ENCODE measurements around the gene TMEM183A.

Gene TMEM183A

GRCh38 chr1:203045821-203046594 is 38.8 kb downstream of the TMEM183A start:
- H3K27me3 ChIP-seq (ENCODE audit: control insufficient read depth, insufficient read depth, low read length), result peaks cover 9% of the 10 kb centered on the region
- no peak overlapping the region for H3K9ac ChIP-seq (ENCODE audit: low read length)
- no peaks in the 10 kb centered on the region for H3K9me3 ChIP-seq (ENCODE audit: control insufficient read depth, low read length)
- no peaks in the 10 kb centered on the region for H3K36me3 ChIP-seq (ENCODE audit: control insufficient read depth, insufficient read depth, low read length)
- no peak overlapping the region for H3K4me3 ChIP-seq (ENCODE audit: low read length)
- H3K4me1 ChIP-seq (ENCODE audit: control insufficient read depth, insufficient read depth, low read length), result no peaks in the 10 kb centered on the region

DNA sequence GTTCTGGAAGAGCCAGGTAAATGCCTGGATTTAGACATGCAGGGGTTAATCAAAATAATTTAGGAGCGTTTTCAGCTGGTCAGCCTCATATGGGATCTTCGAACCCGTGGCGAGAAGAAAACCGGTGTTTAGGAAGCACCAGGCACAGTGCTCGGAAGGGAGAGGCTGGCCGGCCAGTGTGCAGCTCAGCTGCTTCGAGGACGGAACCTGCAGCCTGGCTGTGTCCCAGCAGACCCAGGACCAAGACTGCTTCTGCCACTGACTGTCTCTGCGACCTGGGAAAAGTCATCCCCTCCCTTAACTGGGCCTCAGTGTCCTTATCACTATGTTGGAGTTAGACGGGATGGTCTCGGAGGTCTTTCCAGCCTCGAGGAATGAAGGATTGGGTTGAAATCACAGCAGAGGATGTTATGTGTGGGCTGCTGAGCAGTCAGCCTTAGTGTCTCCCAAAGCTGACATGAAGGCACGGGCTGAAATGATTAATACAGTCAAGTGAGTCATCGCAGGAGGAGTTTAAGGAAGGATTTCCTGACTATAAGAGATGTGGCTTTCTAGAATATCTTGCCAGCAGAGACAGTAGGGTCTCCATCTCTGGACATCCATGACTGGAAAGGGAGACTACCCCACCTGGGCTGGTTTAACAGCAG is 39.9 kb downstream of the TMEM183A start:
- Histone ChIP-seq H3K9ac (ENCODE audit: low read length) (no peak overlapping the region), H3K4me3 (ENCODE audit: low read length) (no peak overlapping the region)

GRCh38 chr1:203048086-203048485 is 40.9 kb downstream of the TMEM183A start:
- Histone ChIP-seq H3K9me3 (ENCODE audit: control insufficient read depth, low read length) (no peaks in the 10 kb centered on the region), H3K9ac (ENCODE audit: low read length) (no peak overlapping the region), H3K36me3 (ENCODE audit: control insufficient read depth, insufficient read depth, low read length) (no peaks in the 10 kb centered on the region), H3K27me3 (ENCODE audit: control insufficient read depth, insufficient read depth, low read length) (peaks cover 13% of the 10 kb centered on the region), H3K4me3 (ENCODE audit: low read length) (no peak overlapping the region), H3K4me1 (ENCODE audit: control insufficient read depth, insufficient read depth, low read length) (no peaks in the 10 kb centered on the region)

More for the DNA sequence above, 39.9 kb downstream of the TMEM183A start:
- H3K9me3 ChIP-seq (ENCODE audit: control insufficient read depth, low read length), result no peaks in the 10 kb centered on the region
- no peaks in the 10 kb centered on the region for H3K36me3 ChIP-seq (ENCODE audit: control insufficient read depth, insufficient read depth, low read length)
- H3K4me1 ChIP-seq (ENCODE audit: control insufficient read depth, insufficient read depth, low read length), result no peaks in the 10 kb centered on the region
- H3K27me3 ChIP-seq (ENCODE audit: control insufficient read depth, insufficient read depth, low read length), result peaks cover 9% of the 10 kb centered on the region

DNA sequence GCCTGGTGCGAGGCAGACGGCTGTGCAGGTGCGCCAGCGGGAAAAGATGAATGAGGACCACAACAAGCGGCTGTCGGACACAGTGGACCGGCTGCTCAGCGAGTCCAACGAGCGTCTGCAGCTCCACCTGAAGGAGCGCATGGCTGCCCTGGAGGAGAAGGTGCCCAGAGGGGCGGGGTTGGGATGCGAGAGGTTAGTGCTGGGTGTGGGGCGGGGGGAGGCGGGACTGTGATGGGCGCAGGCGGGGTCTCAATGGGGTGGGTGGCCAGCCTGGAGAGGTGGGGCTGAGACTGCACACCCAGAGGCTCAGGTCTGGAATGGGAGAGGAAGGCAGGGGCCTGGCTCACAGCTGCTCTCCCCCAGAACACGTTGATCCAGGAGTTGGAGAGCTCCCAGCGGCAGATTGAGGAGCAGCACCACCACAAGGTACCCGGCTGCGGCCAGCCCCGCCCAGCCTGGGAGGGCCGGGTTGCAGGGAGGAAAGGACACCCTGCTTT is 41.4 kb downstream of the TMEM183A start:
- Histone ChIP-seq H3K4me3 (ENCODE audit: low read length) (no peak overlapping the region), H3K9ac (ENCODE audit: low read length) (no peak overlapping the region), H3K27me3 (ENCODE audit: control insufficient read depth, insufficient read depth, low read length) (peaks cover 10% of the 10 kb centered on the region), H3K9me3 (ENCODE audit: control insufficient read depth, low read length) (no peaks in the 10 kb centered on the region), H3K4me1 (ENCODE audit: control insufficient read depth, insufficient read depth, low read length) (no peaks in the 10 kb centered on the region), H3K36me3 (ENCODE audit: control insufficient read depth, insufficient read depth, low read length) (no peaks in the 10 kb centered on the region)

GRCh38 chr1:203049077-203049476 is 41.9 kb downstream of the TMEM183A start:
- Histone ChIP-seq H3K27me3 (ENCODE audit: control insufficient read depth, insufficient read depth, low read length) (peaks cover 10% of the 10 kb centered on the region), H3K4me3 (ENCODE audit: low read length) (no peak overlapping the region), H3K4me1 (ENCODE audit: control insufficient read depth, insufficient read depth, low read length) (no peaks in the 10 kb centered on the region), H3K9me3 (ENCODE audit: control insufficient read depth, low read length) (no peaks in the 10 kb centered on the region), H3K9ac (ENCODE audit: low read length) (no peak overlapping the region), H3K36me3 (ENCODE audit: control insufficient read depth, insufficient read depth, low read length) (no peaks in the 10 kb centered on the region)

GRCh38 chr1:203049576-203050180 is 42.5 kb downstream of the TMEM183A start:
- H3K27me3 ChIP-seq (ENCODE audit: control insufficient read depth, insufficient read depth, low read length), result peaks cover 8% of the 10 kb centered on the region
- H3K9ac ChIP-seq (ENCODE audit: low read length), result no peak overlapping the region
- H3K9me3 ChIP-seq (ENCODE audit: control insufficient read depth, low read length), result no peaks in the 10 kb centered on the region
- H3K4me3 ChIP-seq (ENCODE audit: low read length), result no peak overlapping the region
- H3K36me3 ChIP-seq (ENCODE audit: control insufficient read depth, insufficient read depth, low read length), result no peaks in the 10 kb centered on the region
- H3K4me1 ChIP-seq (ENCODE audit: control insufficient read depth, insufficient read depth, low read length), result no peaks in the 10 kb centered on the region

DNA sequence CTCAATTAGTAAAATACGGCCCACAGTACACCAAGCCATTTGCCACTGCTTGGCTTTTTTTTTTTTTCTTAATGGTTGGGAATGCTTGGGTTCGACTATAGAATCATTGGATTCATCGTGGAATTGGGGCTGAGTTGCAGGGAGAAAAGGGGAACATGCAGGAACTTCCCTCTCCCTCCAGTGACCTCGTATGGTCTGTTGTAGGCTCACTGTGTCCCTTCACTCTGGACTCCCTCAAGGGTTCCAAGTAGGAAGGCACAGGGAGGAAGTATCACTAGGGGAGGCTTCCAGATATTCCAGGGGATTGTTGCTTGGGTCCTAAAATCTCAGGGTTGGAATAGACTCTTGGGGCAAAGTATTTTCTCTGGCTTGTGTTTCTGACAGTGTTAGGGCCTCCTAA is 43.7 kb downstream of the TMEM183A start:
- Histone ChIP-seq H3K27me3 (ENCODE audit: control insufficient read depth, insufficient read depth, low read length) (peaks cover 4% of the 10 kb centered on the region), H3K9me3 (ENCODE audit: control insufficient read depth, low read length) (no peaks in the 10 kb centered on the region), H3K4me1 (ENCODE audit: control insufficient read depth, insufficient read depth, low read length) (no peaks in the 10 kb centered on the region), H3K36me3 (ENCODE audit: control insufficient read depth, insufficient read depth, low read length) (no peaks in the 10 kb centered on the region), H3K4me3 (ENCODE audit: low read length) (no peak overlapping the region), H3K9ac (ENCODE audit: low read length) (no peak overlapping the region)

- H3K4me1 ChIP-seq (ENCODE audit: control insufficient read depth, insufficient read depth, low read length), result no peaks in the 10 kb centered on the region
- peaks cover 4% of the 10 kb centered on the region for H3K27me3 ChIP-seq (ENCODE audit: control insufficient read depth, insufficient read depth, low read length)
- no peaks in the 10 kb centered on the region for H3K36me3 ChIP-seq (ENCODE audit: control insufficient read depth, insufficient read depth, low read length)
- H3K4me3 ChIP-seq (ENCODE audit: low read length), result no peak overlapping the region
- no peaks in the 10 kb centered on the region for H3K9me3 ChIP-seq (ENCODE audit: control insufficient read depth, low read length)
- H3K9ac ChIP-seq (ENCODE audit: low read length), result no peak overlapping the region
These were observed 44.7 kb downstream of the TMEM183A start for GRCh38 chr1:203051841-203052324.

GRCh38 chr1:203052601-203053000 is 45.4 kb downstream of the TMEM183A start:
- H3K9me3 ChIP-seq (ENCODE audit: control insufficient read depth, low read length), result no peaks in the 10 kb centered on the region

GRCh38 chr1:203054184-203054583 is 47.0 kb downstream of the TMEM183A start:
- Histone ChIP-seq H3K9ac (ENCODE audit: low read length) (no peak overlapping the region), H3K4me3 (ENCODE audit: low read length) (no peak overlapping the region), H3K27me3 (ENCODE audit: control insufficient read depth, insufficient read depth, low read length) (peaks cover 4% of the 10 kb centered on the region), H3K36me3 (ENCODE audit: control insufficient read depth, insufficient read depth, low read length) (no peaks in the 10 kb centered on the region), H3K4me1 (ENCODE audit: control insufficient read depth, insufficient read depth, low read length) (no peaks in the 10 kb centered on the region), H3K9me3 (ENCODE audit: control insufficient read depth, low read length) (no peaks in the 10 kb centered on the region)

More at GRCh38 chr1:203052601-203053000, 45.4 kb downstream of the TMEM183A start:
- Histone ChIP-seq H3K36me3 (ENCODE audit: control insufficient read depth, insufficient read depth, low read length) (no peaks in the 10 kb centered on the region), H3K4me1 (ENCODE audit: control insufficient read depth, insufficient read depth, low read length) (no peaks in the 10 kb centered on the region), H3K27me3 (ENCODE audit: control insufficient read depth, insufficient read depth, low read length) (peaks cover 4% of the 10 kb centered on the region), H3K4me3 (ENCODE audit: low read length) (no peak overlapping the region), H3K9ac (ENCODE audit: low read length) (no peak overlapping the region)

- peaks cover 4% of the 10 kb centered on the region for H3K27me3 ChIP-seq (ENCODE audit: control insufficient read depth, insufficient read depth, low read length)
- H3K4me3 ChIP-seq (ENCODE audit: low read length), result no peak overlapping the region
- no peaks in the 10 kb centered on the region for H3K4me1 ChIP-seq (ENCODE audit: control insufficient read depth, insufficient read depth, low read length)
- no peaks in the 10 kb centered on the region for H3K9me3 ChIP-seq (ENCODE audit: control insufficient read depth, low read length)
- H3K9ac ChIP-seq (ENCODE audit: low read length), result no peak overlapping the region
- no peaks in the 10 kb centered on the region for H3K36me3 ChIP-seq (ENCODE audit: control insufficient read depth, insufficient read depth, low read length)
These were observed 47.5 kb downstream of the TMEM183A start for GRCh38 chr1:203054642-203055041.

All from mucosa of stomach (tissue), 1 donor.